GM21360 (cell line): ENCODE data around the gene BAIAP2L2.
"Not testable (repeated sequence)": the region's sequence is repeated elsewhere in the genome, so short reads cannot be mapped to it uniquely, and the experiment has no call there.

Experiments
- ATAC-seq: cut with Tn5 transposase; IDR thresholded peaks from one replicate; pipeline ENCODE4 v1.9.1; 2021; ENCODE audit warnings: mild to moderate bottlenecking, moderate library complexity; ENCODE audit not compliant: unreplicated experiment

The BAIAP2L2 gene

DNA sequence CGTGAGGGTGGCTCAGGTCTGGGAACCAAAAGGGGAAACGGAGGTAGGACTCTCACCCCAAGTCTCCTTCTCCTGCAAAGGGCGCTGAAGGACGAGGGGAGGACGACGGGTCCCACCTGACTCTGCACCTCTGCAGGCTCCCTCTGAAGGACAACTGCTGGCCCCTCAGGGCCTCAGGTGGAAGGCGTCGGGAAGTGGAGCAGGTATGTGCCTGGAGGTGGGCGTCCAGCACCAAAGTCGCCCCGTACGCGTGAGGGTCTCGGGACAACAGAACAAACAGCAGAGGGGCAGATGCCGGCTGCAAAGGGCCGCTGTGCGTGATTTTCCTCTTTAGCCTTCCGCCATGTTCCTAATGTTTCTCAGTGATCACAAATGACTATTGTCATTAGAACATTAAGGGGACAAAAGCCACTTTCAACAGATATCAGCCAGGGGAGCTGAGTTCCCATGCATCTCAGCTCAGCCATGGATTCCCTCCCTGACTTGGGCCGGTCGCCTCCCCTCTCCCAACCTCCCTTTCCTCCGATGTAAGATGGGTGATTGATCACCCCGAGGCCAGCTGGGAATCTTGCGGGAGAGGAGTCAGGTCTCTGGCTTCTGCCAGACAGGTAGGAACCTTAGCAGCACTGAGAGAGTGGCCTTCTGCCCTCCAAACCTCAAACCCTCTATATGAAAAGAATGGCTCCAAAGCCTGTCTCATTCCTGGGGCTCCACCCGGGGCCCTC is 27.3 kb downstream of the BAIAP2L2 start:
- no peak for ATAC-seq

DNA sequence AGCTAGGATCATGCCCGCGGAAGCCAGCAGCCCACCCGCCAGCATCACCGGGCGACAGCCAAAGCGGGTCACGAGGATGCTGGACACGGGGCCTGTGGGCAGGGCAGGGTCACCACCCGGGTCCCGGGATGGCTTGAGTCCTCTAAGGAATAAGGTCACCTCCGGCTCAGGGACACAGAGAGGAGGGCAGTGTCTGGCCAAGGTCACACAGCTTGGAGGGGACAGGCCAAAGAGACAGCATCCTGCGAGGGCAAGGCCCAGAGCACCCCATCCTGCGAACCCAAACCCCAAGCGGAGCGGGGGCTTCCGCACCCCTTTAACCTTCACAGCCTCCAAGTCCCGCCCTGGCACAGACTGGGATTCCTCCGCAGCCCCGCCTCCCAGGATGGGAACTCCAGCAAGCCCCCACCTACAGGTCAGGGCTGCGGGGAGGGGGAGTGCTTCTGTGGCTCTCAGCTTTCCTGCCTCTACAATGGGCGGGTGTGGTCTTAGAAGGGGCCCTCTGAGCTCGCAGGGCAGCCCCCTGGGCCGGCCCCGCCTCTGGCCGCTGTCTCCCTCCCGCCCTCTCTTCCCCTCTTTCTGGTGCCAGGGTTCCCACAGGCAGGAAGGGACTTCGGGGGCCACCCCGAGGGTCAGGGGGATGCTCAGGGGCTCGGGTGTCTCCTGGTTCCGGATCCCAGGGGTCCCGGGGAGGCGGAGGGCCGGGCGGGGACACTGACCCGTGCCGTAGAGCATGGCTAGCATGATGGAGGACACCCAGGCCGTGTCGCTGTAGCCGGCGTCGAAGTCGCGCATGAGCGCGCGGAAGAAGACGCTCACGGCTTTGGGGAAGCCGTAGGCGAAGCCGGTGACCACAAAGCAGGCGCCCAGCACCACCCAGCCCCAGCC is 28.3 kb downstream of the BAIAP2L2 start:
- no peak for ATAC-seq

DNA sequence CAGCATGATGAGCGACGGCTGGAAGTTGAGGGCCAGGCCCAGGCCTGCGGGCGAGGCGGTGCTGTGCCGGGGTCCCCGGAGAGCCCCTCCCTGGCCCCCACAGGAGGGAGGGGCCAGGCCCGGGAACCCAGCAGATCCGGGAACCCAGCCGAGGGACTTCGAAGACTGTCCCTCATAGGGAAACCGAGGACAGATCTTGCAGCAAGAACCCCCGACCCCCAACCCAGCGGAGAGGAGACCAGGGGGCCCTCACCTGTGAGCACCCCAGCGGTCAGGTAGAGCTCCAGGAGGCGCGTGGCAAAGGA is 28.9 kb downstream of the BAIAP2L2 start:
- no peak for ATAC-seq

DNA sequence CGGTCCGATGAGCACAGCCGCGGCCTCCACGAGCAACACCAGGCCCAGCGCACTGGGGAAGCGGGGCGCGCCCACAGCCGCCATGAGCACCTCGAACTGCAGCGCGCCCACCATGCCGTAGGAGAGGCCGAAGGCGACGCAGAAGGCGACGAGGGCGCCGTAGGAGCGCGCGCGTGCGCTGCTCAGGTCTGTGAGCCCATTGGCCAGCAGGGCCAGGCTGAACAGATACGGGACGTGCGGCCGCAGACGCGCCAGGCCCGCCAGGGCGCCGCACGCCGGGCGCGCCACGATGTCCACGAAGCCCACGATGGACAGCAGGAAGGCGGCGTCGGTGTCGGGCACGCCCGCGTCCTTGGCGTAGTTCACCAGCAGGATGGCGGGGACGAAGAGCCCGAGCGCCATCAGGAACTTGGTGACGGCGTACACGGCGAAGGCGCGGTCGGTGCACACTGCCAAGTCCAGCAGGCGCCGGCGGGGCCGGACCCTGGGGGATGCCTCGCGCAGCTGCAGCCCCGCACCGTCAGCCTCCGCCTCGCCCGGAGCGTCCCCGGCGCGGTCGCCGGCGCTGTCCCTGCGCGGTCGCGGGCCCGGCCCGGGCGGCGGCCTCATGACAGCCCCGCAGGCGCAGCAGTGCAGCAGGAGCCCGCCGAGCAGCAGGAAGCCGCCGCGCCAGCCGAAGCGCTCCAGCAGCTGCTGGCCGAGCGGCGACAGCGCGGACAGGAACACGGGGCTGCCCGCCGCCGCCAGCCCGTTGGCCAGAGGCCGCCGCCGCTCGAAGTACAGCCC is 29.4 kb downstream of the BAIAP2L2 start:
- ATAC-seq, result no peak

DNA sequence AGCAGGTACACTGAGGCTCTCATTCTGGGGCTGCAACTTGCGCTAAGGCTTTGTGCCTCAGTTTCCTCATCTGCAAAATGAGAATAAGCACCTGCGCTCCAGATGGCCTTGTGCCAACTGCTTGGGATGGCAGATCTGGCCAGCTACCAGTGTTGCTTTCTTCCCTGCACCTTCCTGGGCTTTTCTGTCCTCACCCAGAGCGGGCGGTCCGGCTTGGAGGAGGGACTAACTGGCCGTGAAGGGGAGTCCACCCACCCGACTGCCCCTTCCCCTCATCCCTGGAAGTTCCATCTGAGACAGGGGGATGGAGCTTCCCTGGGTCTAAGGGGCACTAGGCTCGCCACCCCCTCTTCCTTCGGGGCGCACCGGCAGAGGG is 30.0 kb downstream of the BAIAP2L2 start:
- ATAC-seq, result no peak

- no peak for ATAC-seq
These were observed 30.7 kb downstream of the BAIAP2L2 start for GRCh38 chr22:38079804-38080203.

DNA sequence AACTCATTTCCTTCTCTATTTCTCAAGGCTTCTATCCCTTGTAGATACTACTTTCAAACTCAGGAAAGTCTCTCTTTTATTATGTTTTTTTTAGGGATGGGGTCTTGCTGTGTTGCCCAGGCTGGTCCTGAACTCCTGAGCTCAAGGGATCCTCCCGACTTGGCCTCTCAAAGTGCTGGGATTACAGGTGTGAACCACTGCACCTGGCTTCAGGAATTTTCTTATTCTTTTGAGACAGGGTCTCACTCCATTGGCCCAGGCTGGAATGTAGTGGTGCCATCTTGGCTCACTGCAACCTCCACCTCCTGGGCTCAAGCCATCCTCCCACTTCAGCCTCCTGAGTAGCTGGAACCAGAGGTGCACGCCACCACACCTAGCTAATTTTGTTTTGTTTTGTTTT is 31.3 kb downstream of the BAIAP2L2 start:
- ATAC-seq, result not testable (repeated sequence)

- ATAC-seq, result no peak
These were observed 32.2 kb downstream of the BAIAP2L2 start for GRCh38 chr22:38078046-38078840.

- no peak for ATAC-seq
These were observed 32.9 kb downstream of the BAIAP2L2 start for GRCh38 chr22:38077595-38077994.

GRCh38 chr22:38077096-38077495 is 33.4 kb downstream of the BAIAP2L2 start:
- no peak for ATAC-seq

- ATAC-seq, result no peak
These were observed 34.5 kb downstream of the BAIAP2L2 start for GRCh38 chr22:38075961-38076360.

GRCh38 chr22:38075105-38075825 is 35.2 kb downstream of the BAIAP2L2 start:
- ATAC-seq, result no peak

DNA sequence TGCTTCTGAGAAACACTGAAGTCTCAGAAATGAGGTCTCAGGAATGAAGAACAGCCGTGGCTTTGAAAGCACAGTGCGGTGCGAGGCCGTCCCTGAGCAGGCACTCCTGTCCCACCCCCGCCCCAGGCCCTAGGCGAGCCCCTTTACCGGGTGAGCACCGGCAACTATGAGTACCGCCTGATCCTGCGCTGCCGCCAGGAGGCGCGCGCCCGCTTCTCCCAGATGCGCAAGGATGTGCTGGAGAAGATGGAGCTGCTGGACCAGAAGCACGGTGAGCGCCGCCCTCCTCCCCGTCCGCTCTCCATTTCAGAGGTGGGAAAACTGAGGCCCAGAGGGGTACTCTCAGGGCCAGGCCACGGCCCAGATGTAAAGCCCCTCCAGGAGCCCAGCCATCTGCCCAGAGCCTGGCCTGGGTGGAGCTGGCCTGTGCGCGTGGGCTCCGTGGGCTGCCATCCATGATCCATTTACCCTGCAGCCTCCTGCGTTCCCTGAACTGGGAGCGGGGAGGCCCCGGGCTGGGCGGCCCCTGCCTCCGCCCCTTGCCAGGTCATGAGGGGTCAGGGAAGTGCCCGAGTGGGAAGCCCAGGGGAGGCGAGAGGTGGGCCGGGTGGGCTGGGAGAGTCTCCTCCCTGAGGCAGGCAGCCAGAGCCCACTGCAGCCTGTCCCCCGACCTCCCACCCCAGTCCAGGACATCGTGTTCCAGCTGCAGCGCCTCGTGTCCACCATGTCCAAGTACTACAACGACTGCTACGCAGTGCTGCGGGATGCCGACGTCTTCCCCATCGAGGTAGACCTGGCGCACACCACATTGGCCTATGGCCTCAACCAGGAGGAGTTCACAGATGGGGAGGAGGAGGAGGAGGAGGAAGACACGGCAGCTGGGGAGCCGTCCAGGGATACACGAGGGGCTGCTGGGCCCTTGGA is 36.0 kb downstream of the BAIAP2L2 start:
- no peak for ATAC-seq

GRCh38 chr22:38073150-38074130 is 37.0 kb downstream of the BAIAP2L2 start:
- ATAC-seq, result no peak

DNA sequence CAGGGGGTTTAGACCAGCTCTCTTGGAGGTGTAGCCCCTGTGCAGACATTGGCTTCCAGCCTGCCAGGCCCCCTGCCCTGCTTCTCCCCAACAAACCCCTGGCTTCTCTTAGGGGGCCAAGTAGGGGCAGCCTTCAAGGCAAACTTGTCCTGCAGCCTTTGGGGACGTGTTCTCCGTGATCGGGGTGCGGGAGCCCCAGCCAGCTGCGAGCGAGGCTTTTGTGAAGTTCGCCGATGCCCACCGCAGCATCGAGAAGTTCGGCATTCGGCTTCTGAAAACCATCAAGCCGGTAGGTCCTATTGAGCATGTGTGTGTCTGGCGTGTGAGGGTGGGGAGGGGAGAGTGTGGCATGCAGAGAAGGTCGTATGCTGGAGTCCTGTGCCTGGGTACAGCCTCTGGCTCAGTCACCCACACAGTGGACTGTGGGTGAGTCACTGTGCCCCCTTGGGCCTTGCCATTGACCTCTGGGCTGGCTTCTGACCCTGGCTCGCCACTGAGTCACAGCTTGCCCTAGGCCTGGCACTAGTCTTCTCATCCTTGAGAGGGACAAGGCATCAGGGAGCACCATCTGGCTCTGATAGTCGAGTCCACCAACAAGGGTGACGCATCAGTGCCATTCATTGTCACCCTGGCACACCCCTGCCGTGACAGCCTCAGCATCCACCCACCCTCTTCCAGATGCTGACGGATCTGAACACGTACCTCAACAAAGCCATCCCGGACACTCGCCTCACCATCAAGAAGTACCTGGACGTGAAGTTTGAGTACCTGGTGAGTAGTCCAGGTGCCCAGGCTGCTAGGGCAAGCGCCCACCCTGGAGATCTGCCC is 37.9 kb downstream of the BAIAP2L2 start:
- no peak for ATAC-seq

GRCh38 chr22:38071421-38072321 is 38.8 kb downstream of the BAIAP2L2 start:
- ATAC-seq, result no peak
